Astrocyte of the cerebellum (primary cell): ENCODE data around the gene TMC5.

ENCODE experiments used
- DNase-seq: peaks from one replicate; pipeline ENCODE4 v3.0.0-alpha.2; 2011; ENCODE audit warnings: low read depth
- H3K4me3 ChIP-seq: 2 replicates; pipeline ENCODE4 v1.5.1; 2011; ENCODE audit warnings: mild to moderate bottlenecking, low read depth, low read length, moderate library complexity
- in situ Hi-C: cut with HindIII; loops from 2 replicates; pipeline ENCODE4 v1.10.0; 2017; ENCODE audit warnings: low sequenced_read_pairs
- TF ChIP-seq, protein P1 (sequence below): IDR thresholded peaks from 2 replicates; pipeline ENCODE4 v1.5.1; 2012; ENCODE audit warnings: low read length, low read depth, moderate library complexity, mild to moderate bottlenecking; ENCODE audit errors: missing control alignments

TMC5 gene

DNA sequence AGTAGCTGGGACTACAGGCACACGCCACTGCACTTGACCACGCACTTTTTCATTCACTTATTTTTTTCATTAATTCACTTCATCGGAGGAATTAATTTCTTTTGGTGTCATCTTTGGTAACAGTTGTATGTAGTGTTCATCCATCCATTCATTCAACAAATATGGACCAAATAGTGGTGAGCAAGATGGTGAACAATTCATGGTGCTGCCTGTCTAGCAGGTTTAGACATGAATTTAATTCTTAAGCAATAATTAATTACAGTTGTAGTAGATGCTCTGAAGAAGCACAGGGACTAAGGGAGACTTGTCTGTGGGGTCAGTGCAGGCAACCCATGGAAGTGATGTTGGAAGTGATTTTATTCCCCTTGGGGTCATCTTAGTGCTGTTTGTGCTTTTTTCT is 81.8 kb downstream of the TMC5 start:
- in situ Hi-C loops = no loop called here
- H3K4me3 ChIP-seq = no peak overlapping the region
- TF ChIP-seq, protein P1, sequence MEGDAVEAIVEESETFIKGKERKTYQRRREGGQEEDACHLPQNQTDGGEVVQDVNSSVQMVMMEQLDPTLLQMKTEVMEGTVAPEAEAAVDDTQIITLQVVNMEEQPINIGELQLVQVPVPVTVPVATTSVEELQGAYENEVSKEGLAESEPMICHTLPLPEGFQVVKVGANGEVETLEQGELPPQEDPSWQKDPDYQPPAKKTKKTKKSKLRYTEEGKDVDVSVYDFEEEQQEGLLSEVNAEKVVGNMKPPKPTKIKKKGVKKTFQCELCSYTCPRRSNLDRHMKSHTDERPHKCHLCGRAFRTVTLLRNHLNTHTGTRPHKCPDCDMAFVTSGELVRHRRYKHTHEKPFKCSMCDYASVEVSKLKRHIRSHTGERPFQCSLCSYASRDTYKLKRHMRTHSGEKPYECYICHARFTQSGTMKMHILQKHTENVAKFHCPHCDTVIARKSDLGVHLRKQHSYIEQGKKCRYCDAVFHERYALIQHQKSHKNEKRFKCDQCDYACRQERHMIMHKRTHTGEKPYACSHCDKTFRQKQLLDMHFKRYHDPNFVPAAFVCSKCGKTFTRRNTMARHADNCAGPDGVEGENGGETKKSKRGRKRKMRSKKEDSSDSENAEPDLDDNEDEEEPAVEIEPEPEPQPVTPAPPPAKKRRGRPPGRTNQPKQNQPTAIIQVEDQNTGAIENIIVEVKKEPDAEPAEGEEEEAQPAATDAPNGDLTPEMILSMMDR = no peak
- DNase-seq = no peak

DNA sequence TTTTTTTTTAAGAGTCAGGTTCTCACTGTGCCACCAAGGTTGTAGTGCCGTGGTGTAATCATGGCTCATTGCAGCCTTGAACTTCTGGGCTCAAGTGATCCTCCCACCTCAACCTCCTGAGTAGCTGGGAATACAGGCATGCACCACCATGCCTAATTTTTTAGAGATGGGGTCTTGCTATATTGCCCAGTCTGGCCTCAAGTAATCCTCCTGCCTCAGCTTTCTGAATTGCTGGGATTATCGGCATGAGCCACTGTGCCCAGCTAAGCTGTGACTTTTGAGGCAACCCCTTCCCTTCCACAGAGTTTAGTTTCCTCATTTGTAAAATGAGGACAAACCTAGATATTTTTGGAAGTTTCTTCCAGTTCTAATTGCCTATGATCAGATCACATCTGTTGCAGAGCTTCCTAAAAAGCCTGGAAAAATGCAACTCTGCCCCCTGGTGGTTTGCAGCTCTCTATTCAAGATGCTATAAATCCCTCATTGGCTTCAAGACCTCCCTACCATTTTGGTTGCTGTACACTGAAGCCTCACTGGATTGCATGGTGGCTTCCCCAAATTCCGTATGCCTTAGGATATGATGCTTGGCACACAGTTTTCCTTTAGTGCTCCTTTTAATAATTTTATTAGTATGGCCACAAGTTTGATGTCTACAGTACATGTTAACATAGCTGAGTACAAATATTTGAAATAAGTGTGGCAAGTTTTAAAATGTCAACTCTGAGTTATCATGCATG is 84.9 kb downstream of the TMC5 start:
- no peak overlapping the region for H3K4me3 ChIP-seq
- in situ Hi-C loops = no loop called here
- TF ChIP-seq, protein P1 = peak; percentile 79
- DNase-seq = peak; percentile 68

GRCh38 chr16:19503461-19504075 is 85.9 kb downstream of the TMC5 start:
- in situ Hi-C loops = no loop called here

GRCh38 chr16:19505600-19506303 is 88.1 kb downstream of the TMC5 start:
- TF ChIP-seq, protein P1 = no peak
- no peak overlapping the region for H3K4me3 ChIP-seq
- in situ Hi-C loops = no loop called here
- DNase-seq = peak; percentile 87

More at GRCh38 chr16:19503461-19504075, 85.9 kb downstream of the TMC5 start:
- DNase-seq = no peak
- TF ChIP-seq, protein P1 = no peak
- no peak overlapping the region for H3K4me3 ChIP-seq

DNA sequence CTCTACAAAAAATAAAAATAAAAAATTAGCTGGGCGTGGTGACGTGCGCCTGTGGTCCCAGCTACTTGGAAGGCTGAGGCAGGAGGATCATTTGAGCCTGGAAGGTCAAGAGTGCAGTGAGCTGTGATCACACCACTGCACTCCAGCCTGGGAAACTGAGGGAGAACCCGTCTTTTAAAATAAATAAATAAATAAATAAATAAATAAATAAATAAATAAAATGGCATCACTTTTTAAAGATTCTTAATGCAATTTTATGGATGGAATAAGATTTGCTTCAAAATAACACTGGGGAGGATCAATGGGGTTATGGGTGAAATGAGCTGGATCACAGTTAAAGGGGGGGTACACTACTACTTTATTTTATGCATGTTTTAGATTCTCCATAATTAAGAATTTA is 89.3 kb downstream of the TMC5 start:
- in situ Hi-C loops = no loop called here
- no peak overlapping the region for H3K4me3 ChIP-seq
- TF ChIP-seq, protein P1 = no peak
- DNase-seq = no peak

GRCh38 chr16:19507867-19508266 is 90.2 kb downstream of the TMC5 start:
- H3K4me3 ChIP-seq = no peak overlapping the region
- in situ Hi-C loops = no loop called here
- TF ChIP-seq, protein P1 = no peak
- DNase-seq = no peak
